Measurements from ENCODE around the gene ZNF500. TPM values are rescaled to one million over a fixed set of nuclear protein-coding genes. Genes with fewer than 3 reads are reported as not detected.

Gene ZNF500
- total and polyA plus RNA-seq, 10 of the 15 experiments (the other 5 are each of a cell fraction or from before 2014, with no cell fraction given): 0.99 to 13.1 (median 5.5) TPM

DNA sequence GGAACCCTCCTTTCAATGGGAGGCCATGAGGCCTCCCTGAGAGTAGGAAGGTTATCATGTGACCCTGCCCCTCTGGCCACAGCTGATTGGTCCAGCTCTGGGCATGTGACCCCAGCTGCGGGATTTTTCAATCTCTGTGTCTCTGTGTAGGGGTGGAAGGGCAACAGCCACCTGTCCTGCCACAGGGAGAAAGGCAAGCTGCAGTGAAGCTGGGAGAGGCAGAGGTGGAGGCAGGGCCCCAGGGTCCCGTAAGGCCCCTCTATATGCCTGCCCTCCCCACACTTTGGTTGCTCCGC lies 21.7 kb downstream of the ZNF500 start:
- no TSS peak for BruUV-seq (replicated peaks)

More for the DNA sequence above, 21.7 kb downstream of the ZNF500 start:
- ChIA-PET RAD21 (ENCODE audit: unreplicated experiment) (no interaction called here), CTCF (interaction anchor here (0.7 kb wide), 1 partner anchor 515 kb away, joined by 3 read pairs; no protein-coding TSS in a partner anchor), SMC1A (ENCODE audit: uncharacterized antibody, unreplicated experiment) (no interaction called here), POLR2A (interaction anchor here (0.7 kb wide), 1 partner anchor 44 kb away, joined by 4 read pairs; no protein-coding TSS in a partner anchor)
- in situ Hi-C loops (cut with MboI): no loop called here
- DNase-seq (ENCODE audit: low read depth, low spot score) (no peak), FAIRE-seq (no peak), ATAC-seq (0 out of 3 replicates have a peak, but pooled peaks have one; percentile 13)
- Histone ChIP-seq H2AFZ (ENCODE audit: control insufficient read depth, low read depth, low read length) (no peak overlapping the region), H3K9ac (ENCODE audit: control insufficient read depth, insufficient read depth, low read length) (no peak overlapping the region), H3K36me3 (ENCODE audit: control insufficient read depth in 2 of 2, insufficient read depth in 2 of 2, low read length in 1 of 2) (no peaks in the 10 kb centered on the region; a peak in 1 of 4 replicates), H3K4me1 (ENCODE audit: control insufficient read depth, insufficient read depth, low read length) (peaks cover 12% of the 10 kb centered on the region), H4K20me1 (ENCODE audit: control insufficient read depth, insufficient read depth) (no peaks in the 10 kb centered on the region), H3K9me3 (replicated peaks; ENCODE audit: control insufficient read depth, insufficient read depth, low read length) (no peaks in the 10 kb centered on the region), H3K4me2 (ENCODE audit: control insufficient read depth, insufficient read depth) (no peak overlapping the region), H3K27me3 (replicated peaks in 1 of 2; ENCODE audit: control insufficient read depth in 2 of 2, insufficient read depth in 2 of 2, low read length in 1 of 2) (no peaks in the 10 kb centered on the region), H3K4me3 (no peak overlapping the region), H3K79me2 (ENCODE audit: control insufficient read depth, insufficient read depth, low read length) (no peaks in the 10 kb centered on the region), H3K27ac (ENCODE audit: control insufficient read depth, insufficient read depth) (no peak overlapping the region)
- 79% methylated on average over 3 of the region's 3 CpGs for WGBS (ENCODE audit: insufficient coverage, insufficient replicate concordance, low lambda C conversion rate, missing lambda C conversion rate)
- intact Hi-C loops (cut with micrococcal nuclease; ENCODE audit: unreplicated experiment): no loop called here
- TF ChIP-seq, protein P1, sequence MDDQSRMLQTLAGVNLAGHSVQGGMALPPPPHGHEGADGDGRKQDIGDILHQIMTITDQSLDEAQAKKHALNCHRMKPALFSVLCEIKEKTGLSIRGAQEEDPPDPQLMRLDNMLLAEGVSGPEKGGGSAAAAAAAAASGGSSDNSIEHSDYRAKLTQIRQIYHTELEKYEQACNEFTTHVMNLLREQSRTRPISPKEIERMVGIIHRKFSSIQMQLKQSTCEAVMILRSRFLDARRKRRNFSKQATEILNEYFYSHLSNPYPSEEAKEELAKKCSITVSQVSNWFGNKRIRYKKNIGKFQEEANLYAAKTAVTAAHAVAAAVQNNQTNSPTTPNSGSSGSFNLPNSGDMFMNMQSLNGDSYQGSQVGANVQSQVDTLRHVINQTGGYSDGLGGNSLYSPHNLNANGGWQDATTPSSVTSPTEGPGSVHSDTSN (IDR thresholded peaks at IDR 0.05; ENCODE audit: insufficient replicate concordance, low read depth, low read length): no peak
- TF ChIP-seq STAT1 (conservative IDR thresholded peaks at IDR 0.05): no peak
- no peak for TF ChIP-seq CBFB (IDR thresholded peaks at IDR 0.05; ENCODE audit: low read depth)
- no peak for TF ChIP-seq RAD21 (IDR thresholded peaks at IDR 0.05; ENCODE audit: insufficient read depth, low read depth, low read length)
- no peak for TF ChIP-seq ZNF24 (IDR thresholded peaks at IDR 0.05)
- peak; percentile 25; the same call in 1 of the 2 replicates for TF ChIP-seq RAD51 (IDR thresholded peaks at IDR 0.05)
- TF ChIP-seq, protein P2, sequence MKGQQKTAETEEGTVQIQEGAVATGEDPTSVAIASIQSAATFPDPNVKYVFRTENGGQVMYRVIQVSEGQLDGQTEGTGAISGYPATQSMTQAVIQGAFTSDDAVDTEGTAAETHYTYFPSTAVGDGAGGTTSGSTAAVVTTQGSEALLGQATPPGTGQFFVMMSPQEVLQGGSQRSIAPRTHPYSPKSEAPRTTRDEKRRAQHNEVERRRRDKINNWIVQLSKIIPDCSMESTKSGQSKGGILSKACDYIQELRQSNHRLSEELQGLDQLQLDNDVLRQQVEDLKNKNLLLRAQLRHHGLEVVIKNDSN (IDR thresholded peaks at IDR 0.05; ENCODE audit: borderline replicate concordance, extremely low read length, insufficient read depth, low read depth, low read length): peak; percentile 68
- no peak for TF ChIP-seq GATAD2B (conservative IDR thresholded peaks at IDR 0.05; ENCODE audit: low read depth)
- no peak for TF ChIP-seq SIN3A (IDR thresholded peaks at IDR 0.05; ENCODE audit: low read depth, low read length)
- TF ChIP-seq, protein P3, sequence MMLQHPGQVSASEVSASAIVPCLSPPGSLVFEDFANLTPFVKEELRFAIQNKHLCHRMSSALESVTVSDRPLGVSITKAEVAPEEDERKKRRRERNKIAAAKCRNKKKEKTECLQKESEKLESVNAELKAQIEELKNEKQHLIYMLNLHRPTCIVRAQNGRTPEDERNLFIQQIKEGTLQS (IDR thresholded peaks at IDR 0.05; ENCODE audit: borderline replicate concordance, extremely low read depth, low read depth, low read length): peak; percentile 21; the same call in 1 of the 2 replicates
